Measurements from ENCODE around the gene CD63.

Gene CD63

DNA sequence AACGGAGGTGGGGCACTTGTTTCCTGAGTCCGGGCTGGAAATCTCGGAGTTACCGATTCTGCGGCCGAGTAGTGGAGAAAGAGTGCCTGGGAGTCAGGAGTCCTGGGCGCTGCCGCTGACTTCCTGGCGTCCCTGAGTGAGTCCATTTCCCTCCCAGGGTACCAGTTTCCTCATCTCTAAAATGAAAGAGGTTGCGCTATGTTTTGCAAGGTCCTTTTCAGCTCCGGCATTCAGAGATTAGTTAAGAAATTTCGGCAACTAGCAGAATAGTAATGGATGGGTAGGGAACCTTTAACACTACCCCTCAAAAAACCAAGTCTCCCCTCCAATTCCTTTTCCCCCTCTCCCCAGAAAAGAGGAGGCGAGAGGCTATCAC is 12.2 kb downstream of the CD63 start:
- Histone ChIP-seq H3K9me3 (ENCODE audit: insufficient read depth, low read length) (no peaks in the 10 kb centered on the region), H2AFZ (ENCODE audit: low read depth, low read length, severe bottlenecking) (peak overlapping the region; percentile 88), H3K27me3 (ENCODE audit: low read length) (no peaks in the 10 kb centered on the region), H3K9ac (ENCODE audit: low read length) (peak overlapping the region; percentile 73), H3K4me3 (ENCODE audit: insufficient read depth, low read length, poor library complexity, severe bottlenecking) (peak overlapping the region; percentile 86), H3K9me2 (replicated peaks; ENCODE audit: insufficient read depth, low read length) (no peaks in the 10 kb centered on the region), H3K36me3 (ENCODE audit: low read length) (no peaks in the 10 kb centered on the region), H3K4me2 (ENCODE audit: low read depth, low read length, poor library complexity, severe bottlenecking) (peak overlapping the region; percentile 74), H4K20me1 (ENCODE audit: low read depth, low read length) (no peaks in the 10 kb centered on the region), H3K27ac (ENCODE audit: low read depth, low read length) (peak overlapping the region; percentile 85), H3F3A (ENCODE audit: insufficient read depth) (no peaks in the 10 kb centered on the region), H3K79me2 (ENCODE audit: insufficient read depth, low read length) (no peaks in the 10 kb centered on the region)
- TF ChIP-seq, protein P1, sequence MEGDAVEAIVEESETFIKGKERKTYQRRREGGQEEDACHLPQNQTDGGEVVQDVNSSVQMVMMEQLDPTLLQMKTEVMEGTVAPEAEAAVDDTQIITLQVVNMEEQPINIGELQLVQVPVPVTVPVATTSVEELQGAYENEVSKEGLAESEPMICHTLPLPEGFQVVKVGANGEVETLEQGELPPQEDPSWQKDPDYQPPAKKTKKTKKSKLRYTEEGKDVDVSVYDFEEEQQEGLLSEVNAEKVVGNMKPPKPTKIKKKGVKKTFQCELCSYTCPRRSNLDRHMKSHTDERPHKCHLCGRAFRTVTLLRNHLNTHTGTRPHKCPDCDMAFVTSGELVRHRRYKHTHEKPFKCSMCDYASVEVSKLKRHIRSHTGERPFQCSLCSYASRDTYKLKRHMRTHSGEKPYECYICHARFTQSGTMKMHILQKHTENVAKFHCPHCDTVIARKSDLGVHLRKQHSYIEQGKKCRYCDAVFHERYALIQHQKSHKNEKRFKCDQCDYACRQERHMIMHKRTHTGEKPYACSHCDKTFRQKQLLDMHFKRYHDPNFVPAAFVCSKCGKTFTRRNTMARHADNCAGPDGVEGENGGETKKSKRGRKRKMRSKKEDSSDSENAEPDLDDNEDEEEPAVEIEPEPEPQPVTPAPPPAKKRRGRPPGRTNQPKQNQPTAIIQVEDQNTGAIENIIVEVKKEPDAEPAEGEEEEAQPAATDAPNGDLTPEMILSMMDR (IDR thresholded peaks at IDR 0.05; ENCODE audit: insufficient read depth, low read length, poor library complexity, severe bottlenecking): no peak
- no peak for TF ChIP-seq EZH2phosphoT487 (conservative IDR thresholded peaks at IDR 0.05; ENCODE audit: low read length)

GRCh38 chr12:55715833-55716581 is 12.8 kb downstream of the CD63 start, which contains the start of gene BLOC1S1:
Gene BLOC1S1 (plus strand): TSS chr12:55716046. CDS start chr12:55716052, 6 bp downstream.
- Histone ChIP-seq H3K9me2 (replicated peaks; ENCODE audit: insufficient read depth, low read length) (no peaks in the 10 kb centered on the region), H3F3A (ENCODE audit: insufficient read depth) (no peaks in the 10 kb centered on the region), H3K9me3 (ENCODE audit: insufficient read depth, low read length) (no peaks in the 10 kb centered on the region), H3K27ac (ENCODE audit: low read depth, low read length) (peak within 1 kb of the TSS; percentile 85), H4K20me1 (ENCODE audit: low read depth, low read length) (no peaks in the 10 kb centered on the region), H3K79me2 (ENCODE audit: insufficient read depth, low read length) (no peaks in the 10 kb centered on the region), H3K27me3 (ENCODE audit: low read length) (no peaks in the 10 kb centered on the region), H2AFZ (ENCODE audit: low read depth, low read length, severe bottlenecking) (peak within 1 kb of the TSS; percentile 88), H3K4me2 (ENCODE audit: low read depth, low read length, poor library complexity, severe bottlenecking) (peak within 1 kb of the TSS; percentile 74), H3K36me3 (ENCODE audit: low read length) (no peaks in the 10 kb centered on the region), H3K4me3 (ENCODE audit: insufficient read depth, low read length, poor library complexity, severe bottlenecking) (peak within 1 kb of the TSS; percentile 86), H3K9ac (ENCODE audit: low read length) (peak within 1 kb of the TSS; percentile 73)
- TF ChIP-seq, protein P1 (IDR thresholded peaks at IDR 0.05; ENCODE audit: insufficient read depth, low read length, poor library complexity, severe bottlenecking): no peak
- TF ChIP-seq EZH2phosphoT487 (conservative IDR thresholded peaks at IDR 0.05; ENCODE audit: low read length): no peak

- H4K20me1 ChIP-seq (ENCODE audit: low read depth, low read length): no peaks in the 10 kb centered on the region
- no peaks in the 10 kb centered on the region for H3K36me3 ChIP-seq (ENCODE audit: low read length)
- TF ChIP-seq, protein P1 (IDR thresholded peaks at IDR 0.05; ENCODE audit: insufficient read depth, low read length, poor library complexity, severe bottlenecking): no peak
- no peak for TF ChIP-seq EZH2phosphoT487 (conservative IDR thresholded peaks at IDR 0.05; ENCODE audit: low read length)
- H3K27ac ChIP-seq (ENCODE audit: low read depth, low read length): peak overlapping the region; percentile 85
- H3F3A ChIP-seq (ENCODE audit: insufficient read depth): no peaks in the 10 kb centered on the region
- H3K9me2 ChIP-seq (replicated peaks; ENCODE audit: insufficient read depth, low read length): no peaks in the 10 kb centered on the region
- no peaks in the 10 kb centered on the region for H3K79me2 ChIP-seq (ENCODE audit: insufficient read depth, low read length)
- H3K9ac ChIP-seq (ENCODE audit: low read length): peak overlapping the region; percentile 73
- peak overlapping the region; percentile 74 for H3K4me2 ChIP-seq (ENCODE audit: low read depth, low read length, poor library complexity, severe bottlenecking)
- H3K27me3 ChIP-seq (ENCODE audit: low read length): no peaks in the 10 kb centered on the region
- H2AFZ ChIP-seq (ENCODE audit: low read depth, low read length, severe bottlenecking): peak overlapping the region; percentile 88
- H3K9me3 ChIP-seq (ENCODE audit: insufficient read depth, low read length): no peaks in the 10 kb centered on the region
- peak overlapping the region; percentile 86 for H3K4me3 ChIP-seq (ENCODE audit: insufficient read depth, low read length, poor library complexity, severe bottlenecking)
These were observed 13.5 kb downstream of the CD63 start for GRCh38 chr12:55715169-55715764.

Data from SU-DHL-6 (cell line).